HepG2 (cell line): ENCODE measurements around the gene HOXD8. TPM values are rescaled to one million over a fixed set of nuclear protein-coding genes. Genes with fewer than 3 reads are reported as not detected.

Experiments
- ATAC-seq: fragments of 200-7000 bp; cut with Tn5 transposase; 3 replicates; pipeline ENCODE4 v1.9.1; 2020; ENCODE audit warnings: mild to moderate bottlenecking, moderate library complexity
- BruUV-seq: library from RNA; stranded (reverse); fragments of 400-500 nt; replicated peaks from 2 replicates; lab custom pipeline; 2021; lab: Mats Ljungman, UMichigan
- CTCF ChIA-PET: fragments of 300-600 bp; formaldehyde crosslinking; extraction: SDS; loops from one replicate; lab custom pipeline; 2021; ENCODE audit warnings: low total read pairs, inconsistent platforms, low intra/inter-chr PET ratio; lab: Yijun Ruan, JAX
- POLR2A ChIA-PET: fragments of 350-600 bp; sonication (Branson Sonifier 250); formaldehyde crosslinking; loops from one replicate; lab custom pipeline; 2020; ENCODE audit warnings: antibody characterized with exemption, inconsistent platforms; lab: Yijun Ruan, JAX
- DNase-seq: peaks from one replicate; pipeline ENCODE4 v3.0.0-alpha.2; 2015; ENCODE audit warnings: low spot score
- FAIRE-seq: peaks from 3 replicates; lab custom pipeline; 2011; peaks lifted over from hg19 to GRCh38; lab: Jason Lieb, UNC
- H2AFZ ChIP-seq: one replicate; pipeline ENCODE4 v1.6.1; 2011; ENCODE audit warnings: low read length, inconsistent platforms
- H3K27ac ChIP-seq: fragments of 300-600 bp; 3 replicates; pipeline ENCODE4 v1.8.0; 2011; ENCODE audit warnings: mixed run types, mild to moderate bottlenecking, mixed read lengths, low read length, inconsistent platforms; ENCODE audit not compliant: insufficient read depth; ENCODE audit errors: extremely low read length
- H3K27me3 ChIP-seq, 2 experiments: fragments of 200-600 bp in 1 of 2; 2 replicates in 1 of 2; 3 replicates in 1 of 2; pipeline versions ENCODE4 v1.6.0 to v1.8.0; 2011; ENCODE audit warnings: low read length in 2 of 2, mild to moderate bottlenecking in 2 of 2, moderate library complexity in 2 of 2, inconsistent platforms in 1 of 2; ENCODE audit not compliant: insufficient read depth in 2 of 2, control insufficient read depth in 1 of 2
- H3K36me3 ChIP-seq, 2 experiments: fragments of 200-600 bp in 1 of 2; replicated peaks in 1 of 2; 2 replicates in 1 of 2; 3 replicates in 1 of 2; pipeline versions ENCODE4 v1.5.1 to v1.8.0; 2011; ENCODE audit warnings: low read length in 2 of 2, inconsistent platforms in 1 of 2; ENCODE audit not compliant: insufficient read depth in 2 of 2, control insufficient read depth in 1 of 2
- H3K4me1 ChIP-seq: 2 replicates; pipeline ENCODE4 v1.5.1; 2012; ENCODE audit warnings: low read length, inconsistent platforms; ENCODE audit not compliant: insufficient read depth
- H3K4me2 ChIP-seq: 2 replicates; pipeline ENCODE4 v1.6.0; 2011; ENCODE audit warnings: low read depth, low read length, inconsistent platforms
- H3K4me3 ChIP-seq, 3 experiments: fragments of 200-600 bp in 1 of 3; sonication (generic), shearing (Covaris generic) in 1 of 3; replicated peaks in 1 of 3; 2 replicates each; pipeline ENCODE4 v1.5.1; 2011 to 2016; ENCODE audit warnings: low read length in 3 of 3, inconsistent platforms in 2 of 3, low read depth in 2 of 3, mild to moderate bottlenecking in 2 of 3, control low read depth in 1 of 3, mixed read lengths in 1 of 3; ENCODE audit not compliant: insufficient read depth in 1 of 3
- H3K79me2 ChIP-seq: one replicate; pipeline ENCODE4 v1.6.1; 2011; ENCODE audit warnings: low read length, inconsistent platforms; ENCODE audit not compliant: insufficient read depth
- H3K9ac ChIP-seq: 2 replicates; pipeline ENCODE4 v1.6.0; 2011; ENCODE audit warnings: mild to moderate bottlenecking, low read depth, low read length, inconsistent platforms; ENCODE audit not compliant: insufficient read depth
- H3K9me3 ChIP-seq: 2 replicates; pipeline ENCODE4 v1.5.1; 2012; ENCODE audit warnings: mild to moderate bottlenecking, low read length
- H4K20me1 ChIP-seq: 2 replicates; pipeline ENCODE4 v1.6.0; 2011; ENCODE audit warnings: inconsistent platforms, mild to moderate bottlenecking, low read length, moderate library complexity; ENCODE audit not compliant: insufficient read depth
- BORCS8-MEF2B ChIP-seq: sonication (generic); formaldehyde crosslinking; IDR thresholded peaks from 2 replicates; pipeline ENCODE4 v1.8.0; 2022; ENCODE audit warnings: mild to moderate bottlenecking, missing genetic modification reagents
- HNF1A ChIP-seq, 2 experiments: sonication (generic) in 1 of 2; formaldehyde crosslinking in 1 of 2; IDR thresholded peaks; 2 replicates each; pipeline versions ENCODE4 v1.4.0 to v1.6.1; 2016 to 2020; ENCODE audit warnings: borderline replicate concordance in 1 of 2, low read depth in 1 of 2, mild to moderate bottlenecking in 1 of 2, missing genetic modification reagents in 1 of 2
- KDM3A ChIP-seq: IDR thresholded peaks from 2 replicates; pipeline ENCODE4 v1.6.1; 2018; ENCODE audit warnings: low read depth, missing compliant biosample characterization
- KDM5B ChIP-seq: sonication (generic); formaldehyde crosslinking; IDR thresholded peaks from 2 replicates; pipeline ENCODE4 v1.4.0; 2020; ENCODE audit warnings: missing genetic modification reagents, mild to moderate bottlenecking, borderline replicate concordance
- KLF15 ChIP-seq: sonication (generic); formaldehyde crosslinking; IDR thresholded peaks from 2 replicates; pipeline ENCODE4 v1.8.1; 2023; ENCODE audit warnings: borderline replicate concordance, mild to moderate bottlenecking, inconsistent platforms, missing genetic modification reagents, mixed read lengths
- MATR3 ChIP-seq: sonication (generic); formaldehyde crosslinking; IDR thresholded peaks from 2 replicates; pipeline ENCODE4 v1.4.0; 2020; ENCODE audit warnings: missing genetic modification reagents
- MAX ChIP-seq: IDR thresholded peaks from 2 replicates; pipeline ENCODE4 v1.6.1; 2012; ENCODE audit warnings: inconsistent platforms
- NAIF1 ChIP-seq: sonication (generic); formaldehyde crosslinking; IDR thresholded peaks from 2 replicates; pipeline ENCODE4 v1.5.0; 2020; ENCODE audit warnings: mild to moderate bottlenecking, missing genetic modification reagents, borderline replicate concordance
- PTBP1 ChIP-seq: fragments of 200-400 bp; formaldehyde crosslinking; IDR thresholded peaks from 2 replicates; pipeline ENCODE4 v1.6.1; 2018; ENCODE audit warnings: low read length, low read depth; ENCODE audit not compliant: poor library complexity, severe bottlenecking
- RCOR2 ChIP-seq: IDR thresholded peaks from 2 replicates; pipeline ENCODE4 v1.6.1; 2016; ENCODE audit warnings: missing biosample characterization, missing genetic modification reagents
- SMAD3 ChIP-seq: sonication (generic); formaldehyde crosslinking; IDR thresholded peaks from 2 replicates; pipeline ENCODE4 v1.4.0; 2020; ENCODE audit warnings: missing genetic modification reagents
- SMC3 ChIP-seq: IDR thresholded peaks from 2 replicates; pipeline ENCODE4 v1.6.1; 2011; ENCODE audit warnings: low read length, improper control_type of control experiment
- SRF ChIP-seq: IDR thresholded peaks from 2 replicates; pipeline ENCODE4 v1.6.1; 2011; ENCODE audit warnings: mild to moderate bottlenecking, low read depth, low read length, moderate library complexity
- THYN1 ChIP-seq: sonication (generic); formaldehyde crosslinking; IDR thresholded peaks from 2 replicates; pipeline ENCODE4 v1.8.1; 2023; ENCODE audit warnings: low read depth, mild to moderate bottlenecking, moderate library complexity, missing genetic modification reagents, borderline replicate concordance
- ZFAT ChIP-seq: sonication (generic); formaldehyde crosslinking; conservative IDR thresholded peaks from 2 replicates; pipeline ENCODE4 v1.8.1; 2023; ENCODE audit warnings: missing genetic modification reagents, inconsistent platforms
- ZNF253 ChIP-seq: sonication (generic); formaldehyde crosslinking; IDR thresholded peaks from 2 replicates; pipeline ENCODE4 v1.8.0; 2022; ENCODE audit warnings: mild to moderate bottlenecking, missing genetic modification reagents, borderline replicate concordance
- ZNF264 ChIP-seq: sonication (generic); formaldehyde crosslinking; IDR thresholded peaks from 2 replicates; pipeline ENCODE4 v1.4.0; 2020; ENCODE audit warnings: missing genetic modification reagents
- ZNF607 ChIP-seq: sonication (generic); formaldehyde crosslinking; IDR thresholded peaks from 2 replicates; pipeline ENCODE4 v1.5.1; 2020; ENCODE audit warnings: missing genetic modification reagents, mild to moderate bottlenecking, borderline replicate concordance
- ZNF670 ChIP-seq: sonication (generic); formaldehyde crosslinking; IDR thresholded peaks from 2 replicates; pipeline ENCODE4 v1.8.0; 2022; ENCODE audit warnings: mild to moderate bottlenecking, missing genetic modification reagents, borderline replicate concordance
- ZNF878 ChIP-seq: sonication (generic); formaldehyde crosslinking; IDR thresholded peaks from 2 replicates; pipeline ENCODE4 v1.8.1; 2023; ENCODE audit warnings: mild to moderate bottlenecking, missing genetic modification reagents, moderate library complexity
- WGBS: methylation state at CpG from one replicate; pipeline ENCODE4 v1.1.6; 2017; ENCODE audit warnings: low lambda C conversion rate; 5-methylcytosine and 5-hydroxymethylcytosine counted together
- in situ Hi-C: cut with HindIII; loops from 2 replicates; pipeline ENCODE4 v1.10.0; 2017; ENCODE audit warnings: low pct_unique_long_range_greater_than_20kb; ENCODE audit not compliant: extremely low pct_ligation_motif_present
- intact Hi-C: fragments of 100-400 bp; cut with micrococcal nuclease; formaldehyde crosslinking; loops from one replicate; pipeline ENCODE4 v1.10.0; 2022; ENCODE audit not compliant: unreplicated experiment
- polyA plus RNA-seq, 8 experiments: library from polyadenylated mRNA; depleted of rRNA in 3 of 8; stranded (reverse) in 7 of 8; unstranded in 1 of 8; fragments of >200 nt; fragmentation: Illumina TruSeq in 4 of 8; extraction: Trizol in 4 of 8; gene quantifications; 2 replicates each; pipeline versions ENCODE4 v1.2.1 to v1.2.3, GENCODE V29; 2011 to 2016; ENCODE audit warnings: low read depth in 4 of 8, missing spikeins in 1 of 8, mixed read lengths in 1 of 8; ENCODE audit not compliant: insufficient read depth in 1 of 8
- total RNA-seq, 5 experiments: library from RNA; depleted of rRNA; stranded (reverse); fragments of >200 nt; fragmentation: Illumina TruSeq; extraction: Trizol; gene quantifications; 2 replicates each; pipeline ENCODE4 v1.2.3, GENCODE V29; 2016; ENCODE audit warnings: low read depth in 1 of 5

HOXD8 gene
- total and polyA plus RNA-seq, 2 of the 13 experiments (the other 11 are each of a cell fraction or from before 2014, with no cell fraction given) = not detected

- 63% methylated on average over 70 of the region's 70 CpGs for WGBS
- intact Hi-C loops = loop anchor here (5.0 kb wide), 1 partner anchor 898 kb away; no protein-coding TSS in a partner anchor
- FAIRE-seq (no peak), ATAC-seq (no peak), DNase-seq (no peak)
- Histone ChIP-seq H3K27ac (no peak within 1 kb of the TSS), H4K20me1 (no peaks in the 10 kb centered on the region; the same call in 1 of the 2 replicates), H3K4me2 (no peak within 1 kb of the TSS), H3K9me3 (no peaks in the 10 kb centered on the region), H3K27me3 (peaks cover 29 to 98% of the 10 kb centered on the region in 2 experiments), H3K36me3 (no peaks in the 10 kb centered on the region), H2AFZ (no peak within 1 kb of the TSS), H3K4me1 (peaks cover 17% of the 10 kb centered on the region), H3K79me2 (no peaks in the 10 kb centered on the region), H3K9ac (no peak within 1 kb of the TSS), H3K4me3 (no peak within 1 kb of the TSS)
- no TSS peak for BruUV-seq
- TF ChIP-seq THYN1 (CRISPR knock-in tag) = no peak
- TF ChIP-seq BORCS8-MEF2B (CRISPR knock-in tag) = no peak
- no peak for TF ChIP-seq MATR3 (CRISPR knock-in tag)
- TF ChIP-seq ZFAT (CRISPR knock-in tag) = no peak
- TF ChIP-seq PTBP1 = no peak
- TF ChIP-seq ZNF878 (CRISPR knock-in tag) = no peak
- no peak for TF ChIP-seq RCOR2
- no peak for TF ChIP-seq MAX
- TF ChIP-seq SMC3 = no peak
- no peak for TF ChIP-seq KDM5B (CRISPR knock-in tag)
- no peak for TF ChIP-seq NAIF1 (CRISPR knock-in tag)
- TF ChIP-seq ZNF264 (CRISPR knock-in tag) = no peak
- no peak for TF ChIP-seq SRF
- TF ChIP-seq ZNF607 (CRISPR knock-in tag) = no peak
- TF ChIP-seq HNF1A (IDR thresholded peaks at IDR 0.05; ENCODE audit: low read depth) = no peak
- no peak for TF ChIP-seq HNF1A (CRISPR knock-in tag; IDR thresholded peaks at IDR 0.05; ENCODE audit: borderline replicate concordance)
- TF ChIP-seq KDM3A = no peak
- no peak for TF ChIP-seq KLF15 (CRISPR knock-in tag)
- TF ChIP-seq SMAD3 (CRISPR knock-in tag) = no peak
- no peak for TF ChIP-seq ZNF670 (CRISPR knock-in tag)
- no peak for TF ChIP-seq ZNF253 (CRISPR knock-in tag)
- in situ Hi-C loops = loop anchor here (5.0 to 10.0 kb wide), 3 partner anchors 413 to 1065 kb away; no protein-coding TSS in a partner anchor
- POLR2A ChIA-PET = no interaction called here
- CTCF ChIA-PET = no interaction called here
These were observed 29.6 kb upstream of the HOXD8 start, which contains the start of gene HOXD12 for GRCh38 chr2:176099728-176100546. Gene HOXD12 (plus strand): TSS chr2:176099795. CDS start chr2:176099802, 7 bp downstream.
